Tibial artery (tissue), 4 donors: ENCODE measurements around the gene LBP.
A peak's percentile ranks its signal among the peaks of the same experiment; 100 is the strongest.
"Not testable (repeated sequence)": the region's sequence is repeated elsewhere in the genome, so short reads cannot be mapped to it uniquely, and the experiment has no call there.

ENCODE experiments used
- DNase-seq, 2 donors: peaks; one replicate each; pipeline ENCODE4 v3.0.0-alpha.2; 2019
- H3K27ac ChIP-seq, 2 donors: fragments of 200-600 bp; sonication (generic) in 1 of 2; 1 replicate in 1 of 2; 2 replicates in 1 of 2; pipeline ENCODE4 v1.5.1; 2018 to 2019; ENCODE audit warnings: mild to moderate bottlenecking in 1 of 2
- H3K27me3 ChIP-seq, 2 donors: fragments of 200-600 bp; sonication (generic) in 1 of 2; one replicate each; pipeline versions ENCODE4 v1.5.1 to v1.6.0; 2016 to 2019
- H3K36me3 ChIP-seq, 3 donors: fragments of 200-600 bp; sonication (generic) in 2 of 3; one replicate each; pipeline ENCODE4 v1.5.1; 2016 to 2019; ENCODE audit warnings: mild to moderate bottlenecking in 2 of 3
- H3K4me1 ChIP-seq, 4 donors: fragments of 200-600 bp; sonication (generic) in 2 of 4; 1 replicate in 3 of 4; 2 replicates in 1 of 4; pipeline ENCODE4 v1.5.1; 2016 to 2019
- H3K4me3 ChIP-seq, 2 donors: fragments of 200-600 bp; sonication (generic) in 1 of 2; 1 replicate in 1 of 2; 2 replicates in 1 of 2; pipeline ENCODE4 v1.5.1; 2018 to 2019; ENCODE audit warnings: mild to moderate bottlenecking in 2 of 2
- H3K9me3 ChIP-seq, 3 donors: fragments of 200-600 bp; sonication (generic) in 1 of 3; one replicate each; pipeline ENCODE4 v1.5.1; 2016 to 2019
- CTCF ChIP-seq, 2 experiments: fragments of 200-600 bp in 1 of 2; fragments of 450-650 bp in 1 of 2; IDR thresholded peaks; one replicate each; pipeline ENCODE4 v1.5.1; 2017 to 2019; ENCODE audit warnings: antibody characterized with exemption in 2 of 2, mild to moderate bottlenecking in 1 of 2, moderate library complexity in 1 of 2
- intact Hi-C: fragments of 100-400 bp; cut with DNase I; formaldehyde crosslinking; loops from one replicate; pipeline ENCODE4 v1.15.0; 2023; ENCODE audit warnings: low total_unique reads

The LBP gene

GRCh38 chr20:38338849-38339520 lies 7.3 kb upstream of the LBP start:
- H3K27ac ChIP-seq, result no peak overlapping the region
- H3K36me3 ChIP-seq, result no peaks in the 10 kb centered on the region
- intact Hi-C loops, result no loop called here
- peaks cover 0 to 18% of the 10 kb centered on the region in 2 donors for H3K27me3 ChIP-seq
- peak in 1 of 2 experiments; percentile 14 for TF ChIP-seq CTCF (IDR thresholded peaks at IDR 0.05)
- H3K4me1 ChIP-seq, result no peaks in the 10 kb centered on the region
- peaks cover 0 to 10% (median 7%) of the 10 kb centered on the region in 3 donors for H3K9me3 ChIP-seq
- H3K4me3 ChIP-seq, result no peak overlapping the region
- no peak for DNase-seq

DNA sequence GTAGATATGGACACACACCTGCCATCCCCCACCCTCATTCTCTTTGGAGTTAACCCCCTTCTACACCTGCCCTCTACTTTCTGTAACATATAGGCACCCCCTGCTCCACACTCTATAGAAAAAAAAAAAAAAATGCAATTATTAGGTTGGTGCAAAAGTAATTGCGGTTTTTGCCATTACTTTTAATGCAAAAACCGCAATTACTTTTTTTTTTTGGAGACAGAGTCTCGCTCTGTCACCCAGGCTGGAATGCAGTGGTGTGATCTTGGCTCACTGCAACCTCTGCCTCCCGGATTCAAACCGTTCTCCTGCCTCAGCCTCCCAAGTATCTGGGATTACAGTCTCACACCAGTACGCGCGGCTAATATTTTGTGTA lies 6.8 kb upstream of the LBP start:
- peaks cover 0 to 14% of the 10 kb centered on the region in 2 donors for H3K27me3 ChIP-seq
- H3K27ac ChIP-seq, H3K4me1 ChIP-seq, H3K36me3 ChIP-seq, intact Hi-C loops, H3K4me3 ChIP-seq, DNase-seq, H3K9me3 ChIP-seq: not testable (repeated sequence)

- H3K36me3 ChIP-seq, result no peaks in the 10 kb centered on the region
- no peaks in the 10 kb centered on the region for H3K4me1 ChIP-seq
- intact Hi-C loops, result no loop called here
- no peak overlapping the region for H3K27ac ChIP-seq
- H3K9me3 ChIP-seq, result peaks cover 0 to 10% (median 7%) of the 10 kb centered on the region in 3 donors
- no peak for DNase-seq
- peaks cover 0 to 14% of the 10 kb centered on the region in 2 donors for H3K27me3 ChIP-seq
- H3K4me3 ChIP-seq, result no peak overlapping the region
- no peak for TF ChIP-seq CTCF (IDR thresholded peaks at IDR 0.05)
Observed at GRCh38 chr20:38339997-38340396, 6.3 kb upstream of the LBP start.

GRCh38 chr20:38340693-38341092 lies 5.6 kb upstream of the LBP start:
- intact Hi-C loops, result no loop called here
- DNase-seq, result no peak
- TF ChIP-seq CTCF (IDR thresholded peaks at IDR 0.05), result no peak

GRCh38 chr20:38342216-38342615 lies 4.1 kb upstream of the LBP start:
- Histone ChIP-seq H3K27me3 (peaks cover 0 to 5% of the 10 kb centered on the region in 2 donors), H3K4me3 (no peak overlapping the region), H3K27ac (no peak overlapping the region), H3K4me1 (no peaks in the 10 kb centered on the region), H3K36me3 (no peaks in the 10 kb centered on the region), H3K9me3 (peaks cover 0 to 10% (median 7%) of the 10 kb centered on the region in 3 donors)
- no peak for DNase-seq
- TF ChIP-seq CTCF (IDR thresholded peaks at IDR 0.05), result no peak
- intact Hi-C loops, result no loop called here

More at GRCh38 chr20:38340693-38341092, 5.6 kb upstream of the LBP start:
- no peak overlapping the region for H3K4me3 ChIP-seq
- no peaks in the 10 kb centered on the region for H3K4me1 ChIP-seq
- no peaks in the 10 kb centered on the region for H3K36me3 ChIP-seq
- no peak overlapping the region for H3K27ac ChIP-seq
- peaks cover 0 to 9% of the 10 kb centered on the region in 2 donors for H3K27me3 ChIP-seq
- H3K9me3 ChIP-seq, result peaks cover 0 to 10% (median 7%) of the 10 kb centered on the region in 3 donors

DNA sequence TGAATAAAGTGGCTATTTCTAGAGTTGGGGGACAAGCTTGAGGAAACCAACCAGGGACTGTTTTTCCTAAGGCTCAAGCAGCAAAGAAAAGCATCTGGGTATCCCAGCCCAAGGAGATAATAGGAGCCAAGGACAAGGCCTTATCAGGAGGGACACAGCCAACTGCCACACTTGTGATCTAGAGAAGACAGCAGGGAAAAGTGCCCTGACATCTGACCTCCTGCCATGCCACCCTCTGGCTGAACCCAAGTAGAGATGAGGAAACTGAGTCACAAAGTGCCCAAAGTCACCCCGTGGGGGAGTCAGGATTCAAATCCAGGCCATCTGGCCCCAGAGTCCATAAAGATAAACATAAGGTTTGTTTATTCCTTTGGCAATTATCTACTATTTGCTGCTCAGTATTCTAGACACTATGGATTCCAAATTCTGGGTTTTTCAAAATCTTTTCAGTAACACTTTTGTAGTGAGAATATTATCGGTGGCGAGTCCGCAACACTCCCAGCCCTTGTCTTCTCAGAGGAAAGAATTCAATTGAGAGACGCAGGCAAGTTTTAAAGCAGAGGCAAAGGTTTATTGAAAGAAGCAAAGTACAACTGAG lies 3.5 kb upstream of the LBP start:
- H3K36me3 ChIP-seq, result no peaks in the 10 kb centered on the region
- H3K4me3 ChIP-seq, result no peak overlapping the region
- TF ChIP-seq CTCF (IDR thresholded peaks at IDR 0.05), result no peak
- H3K27me3 ChIP-seq, result peaks cover 0 to 5% of the 10 kb centered on the region in 2 donors
- peaks cover 0 to 6% (median 5%) of the 10 kb centered on the region in 3 donors for H3K9me3 ChIP-seq
- no peaks in the 10 kb centered on the region for H3K4me1 ChIP-seq
- intact Hi-C loops, result no loop called here
- no peak for DNase-seq
- H3K27ac ChIP-seq, result no peak overlapping the region
